Upper lobe of left lung (tissue), 4 donors: ENCODE measurements around the gene SYNDIG1L.

Experiments used
- CTCF ChIP-seq, 6 experiments: fragments of 450-650 bp in 4 of 6; fragments of 200-600 bp in 2 of 6; sonication (generic) in 2 of 6; IDR thresholded peaks; one replicate each; pipeline ENCODE4 v1.5.1; 2016 to 2019; ENCODE audit warnings: antibody characterized with exemption in 6 of 6
- POLR2A ChIP-seq, 4 donors: fragments of 450-650 bp; IDR thresholded peaks; one replicate each; pipeline ENCODE4 v1.5.1; 2016 to 2017; ENCODE audit warnings: antibody characterized with exemption in 4 of 4, mild to moderate bottlenecking in 2 of 4

- no peak for TF ChIP-seq CTCF (IDR thresholded peaks at IDR 0.05)
- no peak for TF ChIP-seq POLR2A (IDR thresholded peaks at IDR 0.05)
Measured at GRCh38 chr14:74403619-74404417, 22.2 kb downstream of the SYNDIG1L start.
